Panc1 (cell line): Measurements from ENCODE around the gene AUH. TPM values are rescaled to one million over a fixed set of nuclear protein-coding genes. Genes with fewer than 3 reads are reported as not detected.

Experiments used
- ATAC-seq: fragments of 200-7000 bp; cut with Tn5 transposase; 2 replicates; pipeline ENCODE4 v1.9.1; 2020; ENCODE audit warnings: mild to moderate bottlenecking, moderate library complexity
- BruUV-seq: library from RNA; stranded (reverse); fragments of 400-500 nt; replicated peaks from 2 replicates; lab custom pipeline; 2021; lab: Mats Ljungman, UMichigan
- CTCF ChIA-PET: fragments of 300-600 bp; sonication (Branson Sonifier 250); formaldehyde crosslinking; loops from one replicate; lab custom pipeline; 2022; ENCODE audit warnings: antibody characterized with exemption; lab: Charles Lee
- POLR2A ChIA-PET: fragments of 300-600 bp; sonication (Branson Sonifier 250); formaldehyde crosslinking; loops from one replicate; lab custom pipeline; 2022; ENCODE audit warnings: antibody characterized with exemption; lab: Charles Lee
- DNase-seq: peaks from one replicate; pipeline ENCODE4 v3.0.0-alpha.2; 2010; ENCODE audit warnings: low read depth, low spot score
- H3K27ac ChIP-seq: 2 replicates; pipeline ENCODE4 v1.5.1; 2011; ENCODE audit warnings: mild to moderate bottlenecking, low read length, inconsistent platforms
- H3K27me3 ChIP-seq: fragments of 200-500 bp; sonication (Bioruptor generic); 2 replicates; pipeline ENCODE4 v1.6.0; 2014; ENCODE audit warnings: low read length, inconsistent platforms; ENCODE audit not compliant: control insufficient read depth, insufficient read depth
- H3K36me3 ChIP-seq: fragments of 200-500 bp; sonication (Bioruptor generic); 2 replicates; pipeline ENCODE4 v1.5.1; 2014; ENCODE audit warnings: inconsistent platforms, mild to moderate bottlenecking, low read length, moderate library complexity; ENCODE audit not compliant: control insufficient read depth, insufficient read depth
- H3K4me1 ChIP-seq: 2 replicates; pipeline ENCODE4 v1.5.1; 2011; ENCODE audit warnings: inconsistent platforms, mild to moderate bottlenecking, low read length, moderate library complexity; ENCODE audit not compliant: control insufficient read depth, insufficient read depth
- H3K4me3 ChIP-seq, 2 experiments: 2 replicates each; pipeline ENCODE4 v1.5.1; 2011 to 2012; ENCODE audit warnings: low read depth in 2 of 2, low read length in 2 of 2, mild to moderate bottlenecking in 2 of 2, inconsistent platforms in 1 of 2, moderate library complexity in 1 of 2
- H3K9me3 ChIP-seq: fragments of 200-500 bp; sonication (Bioruptor generic); 2 replicates; pipeline ENCODE4 v1.5.1; 2014; ENCODE audit warnings: low read depth, mild to moderate bottlenecking, inconsistent platforms, low read length, moderate library complexity; ENCODE audit not compliant: control insufficient read depth, insufficient read depth
- CTCF ChIP-seq: fragments of 450-650 bp; IDR thresholded peaks from 2 replicates; pipeline ENCODE4 v1.5.1; 2017; ENCODE audit warnings: mild to moderate bottlenecking
- POLR2AphosphoS5 ChIP-seq: IDR thresholded peaks from 2 replicates; pipeline ENCODE4 v1.6.1; 2012; ENCODE audit warnings: mild to moderate bottlenecking, low read depth, low read length, moderate library complexity
- REST ChIP-seq, 2 experiments: IDR thresholded peaks; 2 replicates each; pipeline ENCODE4 v1.6.1; 2011 to 2012; ENCODE audit warnings: low read depth in 2 of 2, control low read depth in 1 of 2, low read length in 1 of 2, mild to moderate bottlenecking in 1 of 2, moderate library complexity in 1 of 2; ENCODE audit not compliant: insufficient read depth in 1 of 2
- SIN3A ChIP-seq: IDR thresholded peaks from 2 replicates; pipeline ENCODE4 v1.6.1; 2012; ENCODE audit warnings: low read depth, mild to moderate bottlenecking, low read length, moderate library complexity, borderline replicate concordance; ENCODE audit not compliant: insufficient read depth
- TCF7L2 ChIP-seq: IDR thresholded peaks from 2 replicates; pipeline ENCODE4 v1.6.1; 2011; ENCODE audit warnings: mild to moderate bottlenecking, low read depth, low read length, inconsistent platforms
- in situ Hi-C: cut with HindIII; loops from 2 replicates; pipeline ENCODE4 v1.10.0; 2016; ENCODE audit warnings: low sequenced_read_pairs, low pct_unique_long_range_greater_than_20kb
- intact Hi-C: fragments of 100-400 bp; cut with micrococcal nuclease; formaldehyde crosslinking; loops from one replicate; pipeline ENCODE4 v1.10.0; 2022; ENCODE audit not compliant: unreplicated experiment
- total RNA-seq: library from RNA; stranded (reverse); gene quantifications from one replicate; pipeline ENCODE4 v1.2.1, GENCODE V29; 2021; ENCODE audit not compliant: unreplicated experiment

The AUH gene
- total RNA-seq, 1 experiment from 2014 or later: 7.7 TPM

- ChIA-PET CTCF (interaction anchor here (0.8 kb wide), 1 partner anchor 35 kb away, joined by 14 read pairs; no protein-coding TSS in a partner anchor), POLR2A (no interaction called here)
- H3K27me3 ChIP-seq: no peaks in the 10 kb centered on the region
- TF ChIP-seq TCF7L2: no peak
- TF ChIP-seq POLR2AphosphoS5: no peak
- no peak for TF ChIP-seq CTCF
- TF ChIP-seq SIN3A: no peak
- TF ChIP-seq REST (IDR thresholded peaks at IDR 0.05; ENCODE audit: insufficient read depth in 1 of 2, low read depth in 2 of 2, low read length in 1 of 2): no peak
- H3K4me3 ChIP-seq: peak overlapping the region; percentile 33 to 43
- ATAC-seq (peak; percentile 76), DNase-seq (peak; percentile 78)
- H3K27ac ChIP-seq: 0 out of 2 replicates have a peak overlapping the region, but pooled peaks have one; percentile 17
- H3K9me3 ChIP-seq: no peaks in the 10 kb centered on the region
- H3K4me1 ChIP-seq: peaks cover 7% of the 10 kb centered on the region
- intact Hi-C loops (no loop called here), in situ Hi-C loops (no loop called here)
- H3K36me3 ChIP-seq: no peaks in the 10 kb centered on the region
- no TSS peak for BruUV-seq
Measured at GRCh38 chr9:91193087-91193657, 168.5 kb downstream of the AUH start.

- POLR2A ChIA-PET: interaction anchor here (0.6 kb wide), 1 partner anchor 63 kb away, joined by 10 read pairs; no protein-coding TSS in a partner anchor
- Histone ChIP-seq H3K27me3 (no peaks in the 10 kb centered on the region), H3K4me3 (peak overlapping the region; percentile 33 to 43; a peak in 3 of 4 replicates), H3K27ac (no peak overlapping the region), H3K4me1 (peaks cover 7% of the 10 kb centered on the region), H3K9me3 (no peaks in the 10 kb centered on the region), H3K36me3 (no peaks in the 10 kb centered on the region)
- in situ Hi-C loops: no loop called here
- no TSS peak for BruUV-seq
- CTCF ChIA-PET: interaction anchor here (0.8 kb wide), 1 partner anchor 34 kb away, joined by 14 read pairs; no protein-coding TSS in a partner anchor
- intact Hi-C loops: no loop called here
- ATAC-seq (no peak), DNase-seq (no peak)
- no peak for TF ChIP-seq SIN3A
- no peak for TF ChIP-seq TCF7L2
- no peak for TF ChIP-seq REST (IDR thresholded peaks at IDR 0.05; ENCODE audit: insufficient read depth in 1 of 2, low read depth in 2 of 2, low read length in 1 of 2)
- TF ChIP-seq CTCF: no peak
- no peak for TF ChIP-seq POLR2AphosphoS5
Measured at GRCh38 chr9:91192381-91193086, 169.2 kb downstream of the AUH start.
